DND-41 (cell line): Measurements from ENCODE around the gene DNM3.
"Not testable (repeated sequence)": the region's sequence is repeated elsewhere in the genome, so short reads cannot be mapped to it uniquely, and the experiment has no call there.

Source experiments
- ATAC-seq: fragments of 200-7000 bp; cut with Tn5 transposase; 3 replicates; pipeline ENCODE4 v1.9.1; 2021; ENCODE audit warnings: low read depth; ENCODE audit not compliant: insufficient read depth
- DNase-seq: peaks from one replicate; pipeline ENCODE4 v3.0.0-alpha.2; 2020
- H2AFZ ChIP-seq: 2 replicates; pipeline ENCODE4 v1.6.0; 2012; ENCODE audit warnings: low read depth, low read length
- H3K27ac ChIP-seq: 2 replicates; pipeline ENCODE4 v1.5.1; 2012; ENCODE audit warnings: low read length, inconsistent platforms
- H3K27me3 ChIP-seq: fragments of 200-600 bp; sonication (generic); 2 replicates; pipeline ENCODE4 v1.6.0; 2012; ENCODE audit warnings: low read length, mild to moderate bottlenecking, inconsistent platforms; ENCODE audit not compliant: insufficient read depth, poor library complexity
- H3K36me3 ChIP-seq: 2 replicates; pipeline ENCODE4 v1.5.1; 2012; ENCODE audit warnings: low read length, inconsistent platforms; ENCODE audit not compliant: insufficient read depth
- H3K4me1 ChIP-seq: 2 replicates; pipeline ENCODE4 v1.5.1; 2012; ENCODE audit warnings: mild to moderate bottlenecking, low read length; ENCODE audit not compliant: insufficient read depth
- H3K4me2 ChIP-seq: 2 replicates; pipeline ENCODE4 v1.6.0; 2012; ENCODE audit warnings: mild to moderate bottlenecking, moderate library complexity, low read length, inconsistent platforms; ENCODE audit not compliant: insufficient read depth
- H3K4me3 ChIP-seq, 2 experiments: fragments of 200-600 bp in 1 of 2; shearing (Covaris generic) in 1 of 2; 2 replicates each; pipeline ENCODE4 v1.5.1; 2012 to 2016; ENCODE audit warnings: inconsistent platforms in 2 of 2, low read length in 2 of 2, mild to moderate bottlenecking in 2 of 2, low read depth in 1 of 2, moderate library complexity in 1 of 2
- H3K79me2 ChIP-seq: 2 replicates; pipeline ENCODE4 v1.6.0; 2012; ENCODE audit warnings: low read length, inconsistent platforms; ENCODE audit not compliant: insufficient read depth
- H3K9ac ChIP-seq: 2 replicates; pipeline ENCODE4 v1.6.0; 2012; ENCODE audit warnings: low read depth, mild to moderate bottlenecking, inconsistent platforms, low read length, moderate library complexity
- H3K9me3 ChIP-seq: 2 replicates; pipeline ENCODE4 v1.5.1; 2012; ENCODE audit warnings: low read length, moderate library complexity, mild to moderate bottlenecking, inconsistent platforms; ENCODE audit not compliant: insufficient read depth, severe bottlenecking
- H4K20me1 ChIP-seq: 2 replicates; pipeline ENCODE4 v1.6.0; 2012; ENCODE audit warnings: low read length; ENCODE audit not compliant: insufficient read depth
- CTCF ChIP-seq: IDR thresholded peaks from 2 replicates; pipeline ENCODE4 v1.5.1; 2012; ENCODE audit warnings: borderline replicate concordance, low read length, moderate library complexity, mild to moderate bottlenecking; ENCODE audit not compliant: poor library complexity, severe bottlenecking; ENCODE audit errors: extremely low read depth
- EZH2 ChIP-seq: IDR thresholded peaks from 3 replicates; pipeline ENCODE4 v1.6.1; 2012; ENCODE audit warnings: borderline replicate concordance, low read depth, mild to moderate bottlenecking, moderate library complexity, low read length, inconsistent platforms; ENCODE audit not compliant: severe bottlenecking

The DNM3 gene

GRCh38 chr1:172069051-172069450, 227.8 kb downstream of the DNM3 start:
- Histone ChIP-seq H3K27ac (no peak overlapping the region), H3K4me3 (no peak overlapping the region), H3K4me2 (no peak overlapping the region), H3K27me3 (no peaks in the 10 kb centered on the region), H3K9me3 (no peaks in the 10 kb centered on the region), H3K36me3 (no peaks in the 10 kb centered on the region), H3K79me2 (no peaks in the 10 kb centered on the region), H4K20me1 (no peaks in the 10 kb centered on the region), H3K4me1 (no peaks in the 10 kb centered on the region), H3K9ac (no peak overlapping the region), H2AFZ (no peak overlapping the region)
- no peak for ATAC-seq
- DNase-seq, result no peak
- TF ChIP-seq EZH2 (no peak), CTCF (no peak)

GRCh38 chr1:172069534-172069933, 228.2 kb downstream of the DNM3 start:
- no peaks in the 10 kb centered on the region for H4K20me1 ChIP-seq
- no peaks in the 10 kb centered on the region for H3K4me1 ChIP-seq
- no peaks in the 10 kb centered on the region for H3K36me3 ChIP-seq
- DNase-seq (no peak), ATAC-seq (no peak)
- TF ChIP-seq EZH2, result no peak
- no peak for TF ChIP-seq CTCF
- H3K9ac ChIP-seq, result no peak overlapping the region
- no peaks in the 10 kb centered on the region for H3K79me2 ChIP-seq
- H3K27ac ChIP-seq, result no peak overlapping the region
- H3K4me2 ChIP-seq, result no peak overlapping the region
- no peak overlapping the region for H2AFZ ChIP-seq
- H3K9me3 ChIP-seq, result no peaks in the 10 kb centered on the region
- H3K27me3 ChIP-seq, result no peaks in the 10 kb centered on the region
- no peak overlapping the region for H3K4me3 ChIP-seq

GRCh38 chr1:172070055-172070454, 228.8 kb downstream of the DNM3 start:
- no peak for TF ChIP-seq EZH2
- TF ChIP-seq CTCF, result no peak
- Histone ChIP-seq H3K9me3 (no peaks in the 10 kb centered on the region), H3K9ac (no peak overlapping the region)

GRCh38 chr1:172071746-172072145, 230.4 kb downstream of the DNM3 start:
- H3K9ac ChIP-seq, result no peak overlapping the region
- no peaks in the 10 kb centered on the region for H3K4me1 ChIP-seq
- no peak for ATAC-seq
- DNase-seq, result no peak
- H3K27me3 ChIP-seq, result no peaks in the 10 kb centered on the region
- H3K79me2 ChIP-seq, result no peaks in the 10 kb centered on the region
- no peak overlapping the region for H3K4me2 ChIP-seq
- no peaks in the 10 kb centered on the region for H4K20me1 ChIP-seq
- no peak overlapping the region for H3K27ac ChIP-seq
- H3K36me3 ChIP-seq, result no peaks in the 10 kb centered on the region
- no peak overlapping the region for H2AFZ ChIP-seq
- TF ChIP-seq CTCF (no peak), EZH2 (no peak)
- H3K4me3 ChIP-seq, result no peak overlapping the region
- no peaks in the 10 kb centered on the region for H3K9me3 ChIP-seq

More at GRCh38 chr1:172070055-172070454, 228.8 kb downstream of the DNM3 start:
- no peak overlapping the region for H2AFZ ChIP-seq
- no peaks in the 10 kb centered on the region for H4K20me1 ChIP-seq
- H3K36me3 ChIP-seq, result no peaks in the 10 kb centered on the region
- H3K4me1 ChIP-seq, result no peaks in the 10 kb centered on the region
- no peaks in the 10 kb centered on the region for H3K27me3 ChIP-seq
- no peak overlapping the region for H3K27ac ChIP-seq
- no peaks in the 10 kb centered on the region for H3K79me2 ChIP-seq
- ATAC-seq, result no peak
- no peak for DNase-seq
- H3K4me3 ChIP-seq, result no peak overlapping the region
- H3K4me2 ChIP-seq, result no peak overlapping the region

- not testable (repeated sequence) for H3K79me2 ChIP-seq, DNase-seq, H3K9me3 ChIP-seq, H3K36me3 ChIP-seq, H3K4me2 ChIP-seq, H2AFZ ChIP-seq, H3K27ac ChIP-seq, H3K9ac ChIP-seq, ATAC-seq, H4K20me1 ChIP-seq, H3K4me3 ChIP-seq, H3K27me3 ChIP-seq, H3K4me1 ChIP-seq
Measured at GRCh38 chr1:172079859-172080258, 238.6 kb downstream of the DNM3 start.
